NCI-H2196 (cell line): ENCODE results near the gene CCDC71L.

ENCODE experiments used
- DNase-seq: peaks from one replicate; lab custom pipeline; 2025; ENCODE audit not compliant: unreplicated experiment; lab: John Stamatoyannopoulos, UW

Gene CCDC71L

DNA sequence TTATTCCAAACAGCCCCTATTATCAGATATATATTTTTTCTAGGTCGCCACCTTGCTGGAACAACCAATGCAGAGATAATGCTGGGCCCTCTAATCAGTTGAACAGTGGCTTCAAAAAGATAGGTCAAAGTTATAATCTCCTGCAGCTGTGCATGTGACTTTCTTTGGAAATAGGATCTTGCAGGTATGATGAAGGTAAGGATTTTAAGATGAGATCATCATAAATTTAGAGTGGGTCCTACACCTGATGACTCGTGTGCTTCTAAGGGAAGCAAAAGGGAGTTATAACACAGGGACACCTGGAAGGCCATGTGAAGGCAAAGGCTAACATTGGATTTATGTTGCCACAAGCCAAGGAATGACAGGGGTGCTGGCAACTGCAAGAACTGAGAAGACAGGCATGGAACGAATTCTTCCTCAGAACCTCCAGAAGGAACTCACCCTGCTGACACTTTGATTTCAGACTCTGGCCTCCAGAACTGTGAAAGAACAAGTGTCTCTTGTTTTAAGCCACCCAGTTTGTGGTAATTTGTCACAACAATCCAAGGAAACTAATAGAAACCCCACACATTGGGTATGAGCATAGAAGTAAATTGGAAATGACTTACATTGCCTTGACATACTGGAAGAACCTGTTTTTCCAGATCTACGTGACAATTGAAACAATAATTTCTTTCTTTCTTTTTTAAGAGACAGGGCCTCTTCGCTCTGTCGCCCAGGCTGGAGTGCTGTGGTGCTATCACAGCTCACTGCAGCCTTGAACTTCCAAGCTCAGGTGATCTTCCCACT lies 34.4 kb downstream of the CCDC71L start:
- no peak for DNase-seq

DNA sequence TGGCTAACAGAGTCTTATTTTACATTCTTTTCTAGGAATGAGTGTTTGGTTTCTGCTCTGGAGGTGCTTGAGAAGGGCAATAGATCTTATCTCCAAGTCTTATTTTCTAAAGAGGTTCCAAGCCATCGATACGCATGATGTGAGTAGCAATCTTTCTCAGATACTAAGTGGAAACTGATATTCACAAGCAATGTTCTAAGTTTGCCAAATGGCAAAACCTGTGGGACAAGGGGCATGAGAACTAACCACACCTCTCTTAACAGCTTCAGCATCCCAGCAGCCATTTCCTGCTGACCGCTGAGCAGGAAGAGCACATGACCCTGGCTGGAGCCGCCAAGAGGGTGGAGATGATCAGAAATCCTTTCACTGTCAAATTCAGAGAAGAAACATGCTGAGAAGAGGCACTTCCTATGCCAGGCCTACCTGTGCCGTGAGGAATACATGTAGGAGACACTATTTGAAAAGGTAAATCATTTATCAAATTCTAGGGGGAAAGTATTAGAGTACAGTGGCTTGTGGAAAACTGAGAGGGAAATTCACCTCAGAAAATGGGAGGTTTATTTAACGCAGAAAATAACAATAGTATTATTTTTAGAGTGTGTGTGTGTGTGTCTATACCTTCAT lies 35.2 kb downstream of the CCDC71L start:
- no peak for DNase-seq

DNA sequence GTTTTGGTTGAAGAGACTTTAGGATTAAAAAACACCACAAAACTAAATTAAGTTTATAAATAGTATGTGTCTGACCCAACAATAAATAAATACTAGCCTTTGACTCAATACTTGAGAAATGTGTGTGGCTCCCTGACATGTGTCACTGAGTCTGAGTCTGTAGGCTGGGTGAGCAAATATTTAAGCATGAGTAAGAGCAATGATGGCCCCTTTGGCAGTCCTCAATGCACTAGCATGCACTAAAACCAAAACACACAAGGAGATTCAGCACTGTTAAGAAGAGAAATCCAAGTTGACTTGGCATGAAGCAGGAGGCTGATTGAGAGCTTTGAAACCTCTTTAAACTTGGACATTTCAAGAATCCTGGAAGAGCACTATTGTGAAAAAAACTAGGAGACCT lies 37.1 kb downstream of the CCDC71L start:
- DNase-seq: no peak

DNA sequence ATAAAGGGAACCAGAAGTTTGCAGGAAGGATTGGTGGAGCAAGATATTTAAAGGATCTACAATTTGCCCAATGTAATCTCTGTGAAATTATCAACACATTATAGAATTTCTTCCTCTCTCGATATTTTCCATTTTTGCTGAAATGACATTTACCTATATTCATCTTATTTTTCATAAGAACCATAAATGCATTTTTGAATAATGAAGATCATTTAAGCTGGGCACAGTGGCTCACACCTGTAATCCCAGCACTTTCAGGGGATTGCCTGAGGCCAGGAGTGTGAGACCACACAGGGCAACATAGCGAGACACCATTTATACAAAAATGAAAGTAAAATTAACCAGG lies 37.7 kb downstream of the CCDC71L start:
- no peak for DNase-seq

DNA sequence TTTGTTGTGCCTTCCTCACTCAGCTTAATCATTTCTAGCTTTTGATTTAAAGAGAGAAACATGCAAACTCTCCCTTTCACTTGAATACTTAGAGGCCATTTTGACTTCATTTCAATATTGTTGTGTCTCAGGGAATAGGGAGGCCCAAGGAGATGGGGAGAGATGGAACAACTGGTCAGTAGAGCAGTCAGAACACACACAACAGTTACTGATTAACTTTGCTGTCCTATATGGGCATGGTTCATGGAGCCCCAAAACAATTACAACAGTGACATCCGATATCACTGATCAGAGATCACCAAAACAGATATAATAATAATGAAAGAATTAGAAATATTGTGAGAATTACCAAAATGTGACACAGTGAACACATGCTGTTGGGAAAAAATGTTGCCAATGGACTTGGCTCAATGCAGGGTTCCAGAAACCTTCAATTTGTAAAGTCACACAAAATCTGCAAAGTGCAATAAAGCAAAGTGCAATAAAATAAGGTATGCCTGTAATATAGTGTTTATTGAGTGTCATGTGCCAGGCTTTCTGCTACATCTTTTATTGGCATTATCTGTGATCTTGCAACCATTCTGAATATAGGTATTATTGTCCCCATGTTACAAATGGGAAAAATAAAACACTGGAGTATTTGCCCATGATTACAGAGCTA lies 38.2 kb downstream of the CCDC71L start:
- no peak for DNase-seq

DNA sequence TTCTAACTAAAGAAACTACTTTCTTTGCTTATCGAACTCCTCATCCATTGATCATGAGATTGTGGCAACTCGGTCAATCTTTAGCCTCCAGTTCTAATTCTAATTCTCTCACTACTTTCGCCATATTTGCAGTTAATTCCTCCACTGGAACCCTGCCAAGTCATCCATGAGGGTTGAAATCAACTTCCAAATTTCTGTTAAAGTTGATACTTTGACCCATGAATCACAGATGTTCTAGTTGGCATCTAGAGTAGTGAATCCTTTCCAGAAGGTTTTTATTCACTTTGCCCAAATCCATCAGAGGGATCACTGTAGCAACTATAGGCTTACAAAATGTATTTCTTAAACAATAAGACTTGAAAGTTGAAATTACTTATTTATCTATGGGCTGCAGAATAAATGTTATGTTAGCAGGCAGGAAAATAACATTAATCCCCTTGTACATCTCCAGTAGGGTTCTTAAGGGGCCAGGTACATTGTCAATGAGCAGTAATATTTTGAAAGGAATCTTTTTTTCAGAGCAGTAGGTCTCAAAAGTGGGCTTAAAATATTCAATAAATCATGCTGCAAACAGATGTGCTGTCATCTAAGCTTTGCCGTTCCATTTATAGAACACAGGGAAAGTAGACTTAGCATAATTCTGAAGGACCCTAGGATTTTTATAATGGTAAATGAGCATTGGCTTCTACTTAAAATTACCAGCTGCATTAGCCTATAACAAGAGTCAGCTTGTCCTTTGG lies 39.4 kb downstream of the CCDC71L start:
- DNase-seq: no peak

DNA sequence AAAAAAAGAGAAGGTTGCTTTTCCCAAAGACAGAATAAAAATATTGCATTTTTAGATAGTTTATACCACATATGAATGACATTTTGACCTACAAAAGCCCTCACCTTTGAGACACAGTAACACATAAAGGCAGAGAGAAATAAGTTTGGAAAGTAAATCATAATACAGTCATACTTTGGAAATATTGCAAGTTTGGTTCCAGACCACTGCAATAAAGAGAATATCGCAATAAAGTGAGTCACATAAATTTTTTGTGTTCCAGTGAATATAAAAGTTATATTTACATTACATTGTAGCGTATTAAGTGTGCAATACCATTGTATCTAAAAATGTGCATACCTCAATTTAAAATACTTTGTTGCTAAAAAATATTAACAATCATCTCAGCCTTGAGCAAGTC lies 40.3 kb downstream of the CCDC71L start:
- no peak for DNase-seq

DNA sequence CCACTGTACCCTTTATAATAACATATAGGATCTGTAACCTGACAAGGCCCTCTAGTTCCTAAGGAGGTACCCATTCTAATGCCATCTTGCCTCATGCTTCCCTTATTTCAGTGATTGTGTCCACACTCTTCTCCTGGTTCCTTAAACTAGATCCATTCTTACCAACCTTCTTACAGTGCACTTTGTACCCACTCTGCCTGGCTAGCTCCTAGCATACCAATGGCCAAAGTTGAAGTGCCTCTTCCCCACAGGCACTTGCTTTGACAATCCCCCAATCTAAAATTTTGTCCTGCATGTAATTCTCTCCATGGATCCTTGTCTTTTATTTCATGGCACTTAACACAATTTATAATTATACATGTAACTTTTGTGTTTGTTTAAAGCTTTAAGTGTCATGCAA lies 40.9 kb downstream of the CCDC71L start:
- no peak for DNase-seq

DNA sequence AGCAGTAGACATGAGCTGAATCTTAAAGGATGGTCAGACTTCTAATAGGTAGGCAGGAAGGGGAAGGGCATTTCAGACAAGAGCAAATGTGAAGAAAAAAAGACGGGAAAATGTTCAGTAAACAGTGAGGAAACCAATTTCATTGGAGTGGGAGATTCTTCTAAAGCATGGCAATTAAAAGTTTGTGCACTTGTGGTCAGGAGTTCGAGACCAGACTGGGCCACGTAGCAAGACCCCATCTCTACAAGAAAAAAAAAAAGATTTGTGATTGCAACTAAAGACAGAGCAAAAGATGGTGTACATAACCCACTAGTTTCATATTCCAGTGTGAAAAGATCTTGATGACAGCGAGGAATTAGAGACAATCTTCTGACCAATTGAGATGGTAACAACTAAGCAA lies 41.7 kb downstream of the CCDC71L start:
- no peak for DNase-seq

DNA sequence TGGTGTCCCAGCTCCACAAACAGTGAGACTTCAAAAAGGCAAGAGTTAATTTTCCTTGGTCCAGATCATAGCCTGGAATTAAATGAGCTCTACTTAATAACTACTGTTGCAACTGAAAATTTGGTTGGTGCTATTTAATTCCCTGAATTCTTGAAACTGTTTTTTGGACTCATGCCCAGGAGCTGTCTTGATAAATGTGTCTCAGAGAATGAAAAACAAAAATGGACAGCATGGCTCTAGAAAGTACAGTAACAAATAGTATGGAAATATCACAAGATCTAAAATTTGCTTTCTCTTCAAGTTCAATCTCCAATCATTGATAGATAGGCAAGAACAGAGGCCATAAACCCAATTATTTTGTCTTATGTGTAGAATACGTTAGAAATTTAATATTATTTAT lies 42.5 kb downstream of the CCDC71L start:
- no peak for DNase-seq

DNA sequence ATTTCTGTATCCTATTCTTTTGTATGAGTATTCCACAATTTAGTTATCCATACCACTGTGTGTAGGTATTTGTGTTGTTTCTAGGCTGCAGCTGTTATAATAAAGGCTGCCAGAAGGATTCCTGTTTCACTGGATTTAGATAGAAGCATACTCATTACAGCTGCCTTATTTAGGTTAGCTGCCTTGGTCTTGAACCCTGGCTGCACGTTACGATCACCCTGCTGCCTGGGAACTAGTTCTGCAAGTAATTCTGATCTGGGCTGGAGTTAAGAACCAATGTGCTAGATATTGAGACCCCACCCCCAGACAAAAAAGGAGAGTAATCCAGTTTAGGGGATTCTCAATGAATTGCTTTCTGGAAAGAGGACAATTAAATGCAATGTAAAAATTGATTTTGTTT lies 43.1 kb downstream of the CCDC71L start:
- DNase-seq: no peak

DNA sequence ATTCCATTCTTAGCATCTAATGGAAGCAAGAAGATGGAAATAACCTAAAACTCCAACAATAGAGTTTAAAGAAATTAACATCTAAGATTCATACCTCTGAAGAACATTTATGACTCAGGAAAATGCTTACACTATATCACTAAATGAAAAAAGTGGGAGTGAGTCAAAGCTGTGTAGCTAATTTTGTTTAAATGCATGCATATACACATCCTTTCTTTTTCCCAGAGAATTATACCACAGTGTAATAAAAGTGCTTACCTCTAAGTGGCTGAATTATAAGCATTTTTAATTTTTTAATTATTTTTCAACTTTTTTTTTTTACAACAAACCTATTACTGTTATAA lies 44.3 kb downstream of the CCDC71L start:
- no peak for DNase-seq

DNA sequence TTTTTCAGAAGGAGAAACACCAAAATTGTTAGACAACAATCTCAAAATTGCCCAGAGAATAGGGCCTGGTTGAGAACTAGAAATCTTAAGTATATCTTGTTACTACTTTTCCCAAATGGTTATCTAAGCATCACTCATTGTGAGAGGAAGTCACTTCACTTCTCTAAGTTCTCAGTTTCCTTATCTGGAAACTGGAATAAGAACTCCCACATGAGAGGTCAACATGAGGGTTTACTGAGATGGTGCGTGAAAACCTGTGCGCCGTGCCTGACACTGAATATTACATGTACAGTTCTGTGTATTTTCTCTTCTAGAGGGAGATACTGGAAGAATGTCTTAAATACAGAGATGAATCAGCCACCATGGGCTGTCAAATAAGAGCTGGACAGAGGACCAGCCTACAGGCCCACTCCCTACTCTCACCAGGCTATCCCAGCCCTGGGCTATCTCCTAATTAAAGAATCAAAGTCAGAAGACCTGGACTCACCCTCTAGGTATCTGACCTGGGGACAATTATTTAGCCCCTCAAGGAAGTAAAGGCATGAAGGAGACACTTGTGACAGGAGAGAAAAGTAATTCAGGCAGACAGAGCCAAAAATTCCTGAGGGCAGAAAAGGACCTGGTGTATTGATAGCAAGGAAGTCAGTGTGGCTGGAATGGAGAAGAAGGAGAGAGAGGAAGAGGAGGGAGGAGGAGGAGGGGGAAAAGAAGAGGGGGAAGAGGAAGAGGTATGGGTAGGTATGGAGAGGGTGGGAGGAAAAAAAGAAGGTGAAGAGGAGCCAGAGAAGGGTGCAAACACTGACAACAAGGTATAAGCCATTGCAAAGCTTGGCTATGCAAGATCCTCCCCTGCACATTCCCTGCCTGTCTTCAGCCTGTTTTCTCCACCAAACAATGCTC lies 44.9 kb downstream of the CCDC71L start:
- DNase-seq: no peak

DNA sequence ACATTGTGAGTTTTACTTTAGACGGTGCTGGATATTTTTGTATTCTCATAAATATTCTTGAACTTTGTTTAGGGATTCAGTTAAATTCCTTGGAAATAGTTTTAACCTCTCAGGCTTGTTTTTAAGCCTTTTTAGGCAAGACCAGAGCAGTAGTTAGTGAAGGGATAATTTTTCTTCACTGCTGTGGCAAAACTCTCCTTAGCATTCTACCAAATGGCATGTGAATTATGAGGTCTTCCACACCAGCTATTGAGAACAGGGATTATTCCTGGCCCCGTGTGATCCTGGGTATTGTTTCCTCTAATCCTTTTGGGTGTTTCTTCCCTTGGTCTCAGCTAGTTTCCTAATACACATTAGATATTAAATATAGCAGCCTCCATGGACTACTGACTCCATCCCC lies 46.2 kb downstream of the CCDC71L start:
- DNase-seq: no peak

DNA sequence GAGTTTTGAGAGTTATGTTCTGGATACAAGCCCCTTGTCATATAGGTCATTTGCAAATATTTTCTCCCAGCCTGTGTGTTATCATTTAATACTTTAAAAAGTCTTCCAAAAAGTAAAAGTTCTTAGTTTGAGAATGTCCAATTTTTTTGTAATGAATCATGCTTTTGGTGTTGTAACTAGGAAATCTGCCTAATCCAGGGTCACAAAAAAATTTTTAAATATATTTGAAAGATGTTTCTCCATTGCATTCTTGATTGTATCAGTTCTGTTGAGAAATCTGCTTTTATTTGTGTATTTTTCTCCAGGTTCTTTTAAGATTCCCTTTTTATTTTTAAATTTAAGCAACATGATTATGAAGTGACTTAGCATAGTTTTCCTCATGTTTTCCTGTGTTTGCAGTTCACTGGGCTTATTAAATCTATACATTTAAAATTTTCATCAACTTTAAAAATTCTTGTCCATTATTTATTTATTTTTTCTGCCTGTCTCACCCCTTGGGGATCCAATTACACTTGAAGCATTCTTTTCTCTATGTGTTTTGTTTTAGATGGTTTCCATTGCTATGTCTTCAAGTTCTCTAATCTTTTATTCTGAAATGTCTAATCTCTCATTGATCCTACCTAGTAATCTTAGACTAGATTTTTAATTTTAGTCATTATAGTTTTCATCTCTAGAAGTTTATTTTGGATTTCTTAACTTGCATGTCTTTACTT lies 47.0 kb downstream of the CCDC71L start:
- DNase-seq: no peak

DNA sequence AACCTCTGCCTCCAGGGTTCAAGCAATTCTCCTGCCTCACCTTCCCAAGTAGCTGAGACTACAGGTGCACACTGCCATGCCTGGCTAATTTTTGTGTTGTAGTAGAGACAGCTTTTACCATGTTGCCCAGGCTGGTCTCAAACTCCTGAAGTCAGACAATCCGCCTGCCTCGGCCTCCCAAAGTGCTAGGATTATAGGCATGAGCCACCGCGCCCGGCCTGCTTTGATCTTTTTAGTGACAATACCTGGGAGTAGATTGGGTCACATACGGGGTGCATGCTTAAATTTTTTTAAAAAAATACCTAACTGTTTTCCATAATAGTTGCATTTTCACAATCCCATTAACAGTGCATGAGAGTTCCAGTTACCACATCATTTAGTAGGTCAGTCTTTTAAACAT lies 47.7 kb downstream of the CCDC71L start:
- no peak for DNase-seq

DNA sequence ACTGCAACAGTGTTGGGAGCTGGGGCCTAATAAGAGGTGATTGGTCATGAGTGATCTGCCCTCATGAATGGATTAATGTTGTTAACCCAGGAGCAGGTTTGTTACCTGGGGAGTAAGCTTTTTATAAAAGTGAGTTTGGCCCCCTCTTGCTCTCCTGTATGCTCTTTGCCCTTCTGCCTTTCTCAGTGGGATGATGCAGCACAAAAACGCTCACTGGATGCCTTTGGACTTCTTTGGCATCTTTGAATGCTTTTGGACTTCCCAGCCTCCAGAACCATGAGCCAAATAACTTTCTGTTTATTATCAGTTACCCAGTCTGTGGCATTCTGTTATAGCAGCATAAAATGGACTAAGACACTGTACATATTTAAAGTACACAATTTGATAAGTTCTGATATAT lies 48.5 kb downstream of the CCDC71L start:
- no peak for DNase-seq

DNA sequence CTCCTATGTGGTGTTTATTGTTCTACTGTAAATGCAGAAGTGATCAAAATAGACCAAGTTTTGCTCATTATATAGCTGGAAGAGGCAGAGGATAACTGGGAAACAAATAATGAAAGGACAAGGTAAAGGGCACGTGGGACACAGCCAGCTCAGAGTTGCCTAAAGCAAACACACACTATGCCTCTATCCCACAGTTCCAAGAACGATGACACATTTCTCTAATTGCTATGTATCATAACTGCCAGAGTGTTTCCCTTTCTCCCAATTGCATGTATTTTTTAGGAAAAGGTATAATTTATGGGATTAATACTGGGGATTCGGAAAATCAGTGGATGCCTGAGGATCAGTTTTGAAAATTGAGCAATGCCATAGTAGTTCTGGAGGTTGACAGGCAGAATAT lies 49.0 kb downstream of the CCDC71L start:
- DNase-seq: no peak

DNA sequence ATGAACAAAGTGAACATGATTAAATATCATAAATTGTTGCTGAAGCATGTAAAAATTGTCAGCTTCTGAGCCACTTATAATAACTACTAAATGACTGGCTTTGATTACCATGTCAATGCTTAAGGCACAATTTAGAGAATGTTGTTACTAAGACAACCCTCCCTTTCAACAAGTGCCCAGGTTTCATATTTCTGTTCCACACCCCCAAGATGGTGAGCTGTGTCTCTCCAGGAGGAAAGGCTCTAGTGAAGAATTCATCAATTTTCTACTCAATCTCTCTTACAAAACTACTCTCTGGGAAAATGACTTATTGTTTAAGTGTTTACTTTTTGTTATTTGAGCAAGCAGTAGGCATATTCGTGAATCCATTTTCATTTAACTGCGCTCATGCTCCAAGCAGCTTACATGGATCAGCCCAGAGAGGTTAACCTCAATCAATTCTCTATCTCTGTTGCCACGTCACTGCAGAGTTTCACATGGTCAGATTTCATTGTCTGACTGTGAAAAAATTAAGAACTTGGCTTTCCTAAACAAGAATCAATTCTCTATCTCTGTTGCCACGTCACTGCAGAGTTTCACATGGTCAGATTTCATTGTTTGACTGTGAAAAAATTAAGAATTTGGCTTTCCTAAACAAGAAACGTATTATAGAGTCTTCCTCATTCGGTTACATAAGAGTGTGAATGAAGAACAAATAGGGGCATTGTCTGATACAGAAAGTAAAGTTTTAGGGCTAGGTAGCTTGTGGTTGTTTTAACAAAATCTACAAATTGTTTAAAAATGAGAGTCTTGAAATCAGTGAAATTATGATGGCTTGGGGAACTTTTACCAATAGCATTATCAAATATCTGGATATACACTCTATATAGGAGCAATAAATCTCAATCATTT lies 49.7 kb downstream of the CCDC71L start:
- DNase-seq: no peak
